GM12891 (cell line): ENCODE measurements around the gene P2RY14.

Source experiments
- PAX5 ChIP-seq: IDR thresholded peaks from 2 replicates; pipeline ENCODE4 v1.6.1; 2011; ENCODE audit warnings: low read length, moderate library complexity, mild to moderate bottlenecking; ENCODE audit not compliant: insufficient read depth, severe bottlenecking
- POLR2A ChIP-seq: IDR thresholded peaks from 2 replicates; pipeline ENCODE4 v1.6.1; 2011; ENCODE audit warnings: low read depth, low read length, control low read depth
- POLR2AphosphoS5 ChIP-seq: IDR thresholded peaks from 2 replicates; pipeline ENCODE4 v1.6.1; 2011; ENCODE audit warnings: low read depth, low read length, control low read depth
- POU2F2 ChIP-seq: IDR thresholded peaks from 2 replicates; pipeline ENCODE4 v1.6.1; 2011; ENCODE audit warnings: low read depth, mild to moderate bottlenecking, control low read depth, low read length, moderate library complexity
- SPI1 ChIP-seq: IDR thresholded peaks from 2 replicates; pipeline ENCODE4 v1.6.1; 2011; ENCODE audit warnings: low read depth, low read length, control low read depth
- TAF1 ChIP-seq: IDR thresholded peaks from 2 replicates; pipeline ENCODE4 v1.6.1; 2011; ENCODE audit warnings: low read depth, low read length, control low read depth

DNA sequence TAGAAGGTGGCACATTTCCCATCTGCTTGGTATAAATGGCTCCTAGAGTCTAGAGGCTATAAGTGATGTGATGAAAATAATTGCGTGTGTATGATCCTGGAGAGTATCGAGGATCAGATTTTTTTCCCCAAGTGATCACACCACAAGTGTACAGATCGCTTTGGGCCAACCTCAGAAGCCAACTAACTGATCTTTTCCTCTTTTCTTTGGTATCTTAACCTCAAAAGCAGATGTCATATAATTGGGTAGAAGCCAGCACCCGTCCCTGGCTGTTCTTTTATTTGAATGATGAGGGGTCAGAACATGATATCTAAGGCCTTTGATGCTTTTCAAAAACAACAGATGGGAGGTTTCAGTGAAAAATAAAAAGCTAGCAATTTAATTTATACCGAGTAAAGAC lies 3.3 kb downstream of the P2RY14 start:
- TF ChIP-seq POLR2AphosphoS5: no peak
- no peak for TF ChIP-seq POLR2A
- no peak for TF ChIP-seq TAF1
- no peak for TF ChIP-seq SPI1
- no peak for TF ChIP-seq POU2F2
- no peak for TF ChIP-seq PAX5
